ENCODE data around the gene DHFR. TPM values are rescaled to one million over a fixed set of nuclear protein-coding genes. Genes with fewer than 3 reads are reported as not detected.

The DHFR gene
- total RNA-seq, 1 experiment from 2014 or later: 72.2 TPM

DNA sequence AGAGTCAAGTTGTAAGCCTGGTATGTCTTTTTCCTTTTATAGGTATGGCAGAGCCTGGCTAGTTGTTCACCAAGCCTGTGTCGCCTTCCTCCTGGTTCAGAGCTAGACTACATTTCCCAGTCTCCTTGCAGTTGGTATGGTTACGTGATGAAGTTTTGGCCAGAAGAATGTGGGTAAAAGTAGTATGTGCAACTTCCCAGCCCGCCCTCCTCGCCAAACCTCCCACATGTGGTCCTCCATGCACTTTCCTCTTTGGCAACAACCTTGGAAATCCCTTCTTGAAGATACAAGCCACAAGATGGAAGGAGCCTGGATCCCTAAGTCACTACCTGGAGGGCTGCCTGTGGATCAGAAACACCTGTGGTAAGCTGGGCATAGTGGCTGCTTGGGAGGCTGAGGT is 36.3 kb downstream of the DHFR start:
- Mint-ChIP-seq H3K9me3 (no peaks in the 10 kb centered on the region; a peak in 1 of 5 replicates), H3K27me3 (ENCODE audit: low read depth) (no peaks in the 10 kb centered on the region), H3K4me1 (peaks cover 10 to 16% of the 10 kb centered on the region in 2 experiments), H3K36me3 (ENCODE audit: insufficient read depth in 1 of 3, low read depth in 3 of 3) (peaks cover 0 to 2% (median 0%) of the 10 kb centered on the region in 3 experiments; a peak in 3 of 7 replicates), H3K27ac (no peak overlapping the region), H3K4me3 (no peak overlapping the region)
- no CpG with 5 or more reads among the region's 4 CpGs for WGBS (ENCODE audit: extremely low coverage, insufficient read length, low lambda C conversion rate)
- H2BK120ac ChIP-seq (ENCODE audit: low read depth, low read length, poor library complexity, severe bottlenecking): no peak overlapping the region
- H3K27ac ChIP-seq (ENCODE audit: insufficient read length, low read depth, low read length): no peak overlapping the region
- H3K9me3 ChIP-seq (ENCODE audit: control insufficient read depth, low read depth, low read length): no peaks in the 10 kb centered on the region
- no peak overlapping the region for H3K9ac ChIP-seq (ENCODE audit: extremely low read depth, insufficient read length, low read length)
- H3K4ac ChIP-seq (ENCODE audit: low read depth, low read length): no peak overlapping the region
- no peak overlapping the region for H3K4me2 ChIP-seq (ENCODE audit: insufficient read depth, insufficient read length, low read length)
- no peak overlapping the region for H2BK20ac ChIP-seq (ENCODE audit: low read depth, low read length, poor library complexity, severe bottlenecking)
- H3T11ph ChIP-seq (ENCODE audit: low read length): no peak overlapping the region
- no peak overlapping the region for H4K8ac ChIP-seq (replicated peaks; ENCODE audit: insufficient read length, low read depth, low read length)
- TF ChIP-seq, protein P1, sequence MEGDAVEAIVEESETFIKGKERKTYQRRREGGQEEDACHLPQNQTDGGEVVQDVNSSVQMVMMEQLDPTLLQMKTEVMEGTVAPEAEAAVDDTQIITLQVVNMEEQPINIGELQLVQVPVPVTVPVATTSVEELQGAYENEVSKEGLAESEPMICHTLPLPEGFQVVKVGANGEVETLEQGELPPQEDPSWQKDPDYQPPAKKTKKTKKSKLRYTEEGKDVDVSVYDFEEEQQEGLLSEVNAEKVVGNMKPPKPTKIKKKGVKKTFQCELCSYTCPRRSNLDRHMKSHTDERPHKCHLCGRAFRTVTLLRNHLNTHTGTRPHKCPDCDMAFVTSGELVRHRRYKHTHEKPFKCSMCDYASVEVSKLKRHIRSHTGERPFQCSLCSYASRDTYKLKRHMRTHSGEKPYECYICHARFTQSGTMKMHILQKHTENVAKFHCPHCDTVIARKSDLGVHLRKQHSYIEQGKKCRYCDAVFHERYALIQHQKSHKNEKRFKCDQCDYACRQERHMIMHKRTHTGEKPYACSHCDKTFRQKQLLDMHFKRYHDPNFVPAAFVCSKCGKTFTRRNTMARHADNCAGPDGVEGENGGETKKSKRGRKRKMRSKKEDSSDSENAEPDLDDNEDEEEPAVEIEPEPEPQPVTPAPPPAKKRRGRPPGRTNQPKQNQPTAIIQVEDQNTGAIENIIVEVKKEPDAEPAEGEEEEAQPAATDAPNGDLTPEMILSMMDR (conservative IDR thresholded peaks at IDR 0.05): no peak
- H3K79me2 ChIP-seq (ENCODE audit: insufficient read depth, low read length): no peaks in the 10 kb centered on the region
- H3K18ac ChIP-seq (ENCODE audit: insufficient read length, low read depth, low read length): no peak overlapping the region
- no peaks in the 10 kb centered on the region for H3K23me2 ChIP-seq (ENCODE audit: insufficient read length, low read depth, low read length, poor library complexity, severe bottlenecking)
- H2AFZ ChIP-seq (ENCODE audit: low read length): no peak overlapping the region
- no peaks in the 10 kb centered on the region for H4K20me1 ChIP-seq (ENCODE audit: control insufficient read depth, insufficient read depth, insufficient read length)
- H2BK5ac ChIP-seq (ENCODE audit: insufficient read length, low read length): no peak overlapping the region
- H3K14ac ChIP-seq (ENCODE audit: insufficient read depth, low read length): no peak overlapping the region
- H4K91ac ChIP-seq (ENCODE audit: insufficient read length, low read depth, low read length): no peak overlapping the region
- H4K5ac ChIP-seq (ENCODE audit: insufficient read length, low read depth, low read length): no peak overlapping the region
- H3K4me1 ChIP-seq (ENCODE audit: insufficient read depth, low read length): no peaks in the 10 kb centered on the region
- no peak overlapping the region for H2BK15ac ChIP-seq (ENCODE audit: low read depth, low read length)
- H3K27me3 ChIP-seq (ENCODE audit: insufficient read depth, low read length): no peaks in the 10 kb centered on the region
- H3K56ac ChIP-seq (ENCODE audit: insufficient read length, low read depth, low read length): no peak overlapping the region
- no peaks in the 10 kb centered on the region for H3K79me1 ChIP-seq (ENCODE audit: insufficient read depth, low read depth, low read length, poor library complexity, severe bottlenecking)
- H3K23ac ChIP-seq (ENCODE audit: insufficient read length, low read depth, low read length): no peak overlapping the region
- DNase-seq: no peak
- H2BK12ac ChIP-seq (ENCODE audit: insufficient read length, low read depth, low read length): no peak overlapping the region
- no peak overlapping the region for H2AK5ac ChIP-seq (ENCODE audit: insufficient read length, low read length)
